ENCODE results near the gene TBC1D22A. TPM values are rescaled to one million over a fixed set of nuclear protein-coding genes. Genes with fewer than 3 reads are reported as not detected.
"Not testable (repeated sequence)": the region's sequence is repeated elsewhere in the genome, so short reads cannot be mapped to it uniquely, and the experiment has no call there.

The TBC1D22A gene
- total RNA-seq, 4 donors from 2014 or later, result 15.6 to 21.7 (median 20.5) TPM

- no peak for DNase-seq
- Histone ChIP-seq H3K4me1 (peaks cover 12 to 26% (median 20%) of the 10 kb centered on the region in 3 donors), H3K9me3 (no peaks in the 10 kb centered on the region), H3K36me3 (peaks cover 0 to 6% (median 0%) of the 10 kb centered on the region in 3 donors), H3K27me3 (no peaks in the 10 kb centered on the region), H3K27ac (no peak overlapping the region), H3K4me3 (no peak overlapping the region)
- TF ChIP-seq CTCF (IDR thresholded peaks at IDR 0.05) (no peak), POLR2A (IDR thresholded peaks at IDR 0.05) (no peak)
- 75 to 84% methylated on average over 7 to 9 of the region's 9 CpGs for WGBS, 2 donors
- intact Hi-C loops (cut with DNase I), result no loop called here
Observed at GRCh38 chr22:46780453-46780852, 18.0 kb downstream of the TBC1D22A start.

- peaks cover 4 to 18% (median 12%) of the 10 kb centered on the region in 3 donors for H3K4me1 ChIP-seq
- DNase-seq, result no peak
- H3K36me3 ChIP-seq, result peaks cover 0 to 6% (median 0%) of the 10 kb centered on the region in 3 donors
- H3K9me3 ChIP-seq, result peaks cover 0 to 2% (median 0%) of the 10 kb centered on the region in 3 donors
- 91 to 100% methylated on average over 2 to 9 of the region's 9 CpGs for WGBS, 2 donors
- TF ChIP-seq POLR2A (IDR thresholded peaks at IDR 0.05), result no peak
- TF ChIP-seq CTCF (IDR thresholded peaks at IDR 0.05), result no peak
- intact Hi-C loops (cut with DNase I), result no loop called here
- no peak overlapping the region for H3K27ac ChIP-seq
- H3K27me3 ChIP-seq, result no peaks in the 10 kb centered on the region
- H3K4me3 ChIP-seq, result no peak overlapping the region
Observed at GRCh38 chr22:46781291-46781690, 18.8 kb downstream of the TBC1D22A start.

- H3K9me3 ChIP-seq; DNase-seq; H3K4me3 ChIP-seq; intact Hi-C loops (cut with DNase I); H3K36me3 ChIP-seq; H3K4me1 ChIP-seq; H3K27me3 ChIP-seq; H3K27ac ChIP-seq: not testable (repeated sequence)
- 87 to 93% methylated on average over 10 of the region's 10 CpGs for WGBS, 2 donors
Observed at GRCh38 chr22:46782200-46782599, 19.8 kb downstream of the TBC1D22A start.

GRCh38 chr22:46783721-46784120 lies 21.3 kb downstream of the TBC1D22A start:
- peaks cover 0 to 6% (median 0%) of the 10 kb centered on the region in 3 donors for H3K36me3 ChIP-seq
- WGBS, 2 donors, result 83 to 84% methylated on average over 3 of the region's 3 CpGs

GRCh38 chr22:46788441-46789172 lies 26.2 kb downstream of the TBC1D22A start:
- H3K9me3 ChIP-seq, result peaks cover 0 to 5% (median 0%) of the 10 kb centered on the region in 3 donors
- intact Hi-C loops (cut with DNase I), result no loop called here
- 48 to 70% methylated on average over 7 to 9 of the region's 9 CpGs for WGBS, 2 donors
- H3K27me3 ChIP-seq, result no peaks in the 10 kb centered on the region
- no peak for TF ChIP-seq POLR2A (IDR thresholded peaks at IDR 0.05)
- TF ChIP-seq CTCF (IDR thresholded peaks at IDR 0.05), result no peak
- no peak for DNase-seq
- peaks cover 12 to 50% (median 30%) of the 10 kb centered on the region in 3 donors for H3K4me1 ChIP-seq
- H3K36me3 ChIP-seq, result peaks cover 3 to 15% (median 9%) of the 10 kb centered on the region in 3 donors
- H3K27ac ChIP-seq, result no peak overlapping the region
- H3K4me3 ChIP-seq, result no peak overlapping the region

More at GRCh38 chr22:46783721-46784120, 21.3 kb downstream of the TBC1D22A start:
- H3K4me3 ChIP-seq, result no peak overlapping the region
- H3K9me3 ChIP-seq, result peaks cover 0 to 5% (median 0%) of the 10 kb centered on the region in 3 donors
- H3K4me1 ChIP-seq, result peaks cover 0 to 8% (median 4%) of the 10 kb centered on the region in 3 donors
- H3K27me3 ChIP-seq, result no peaks in the 10 kb centered on the region
- DNase-seq, result no peak
- intact Hi-C loops (cut with DNase I), result no loop called here
- H3K27ac ChIP-seq, result no peak overlapping the region
- no peak for TF ChIP-seq CTCF (IDR thresholded peaks at IDR 0.05)
- no peak for TF ChIP-seq POLR2A (IDR thresholded peaks at IDR 0.05)
